HEK293 (cell line): ENCODE data around the gene CCDC117.

ENCODE experiments used
- CTCF ChIA-PET: fragments of 350-600 bp; formaldehyde crosslinking; extraction: SDS; loops from one replicate; lab custom pipeline; 2021; ENCODE audit warnings: antibody characterized with exemption; lab: Yijun Ruan, JAX
- POLR2A ChIA-PET: fragments of 300-600 bp; formaldehyde crosslinking; extraction: SDS; loops from one replicate; lab custom pipeline; 2020; ENCODE audit warnings: antibody characterized with exemption, inconsistent platforms; lab: Yijun Ruan, JAX
- H3K27ac ChIP-seq: fragments of 200-500 bp; sonication (Bioruptor generic); 2 replicates; pipeline ENCODE4 v1.5.1; 2014; ENCODE audit warnings: low read depth, low read length, control low read depth, inconsistent platforms; ENCODE audit errors: extremely low read depth
- H3K36me3 ChIP-seq, 2 experiments: fragments of 200-500 bp in 1 of 2; sonication (Bioruptor generic) in 1 of 2; 1 replicate in 1 of 2; 2 replicates in 1 of 2; pipeline ENCODE4 v1.5.1; 2014 to 2017; ENCODE audit warnings: inconsistent platforms in 2 of 2, low read length in 2 of 2; ENCODE audit not compliant: control insufficient read depth in 2 of 2, insufficient read depth in 1 of 2
- H3K4me1 ChIP-seq: fragments of 200-500 bp; sonication (Bioruptor generic); 2 replicates; pipeline ENCODE4 v1.5.1; 2014; ENCODE audit warnings: mild to moderate bottlenecking, low read length, inconsistent platforms; ENCODE audit not compliant: control insufficient read depth, insufficient read depth
- H3K4me3 ChIP-seq: 2 replicates; pipeline ENCODE4 v1.5.1; 2011; ENCODE audit warnings: low read depth, mild to moderate bottlenecking, control low read depth, low read length, moderate library complexity
- H3K9me3 ChIP-seq: fragments of 200-500 bp; sonication (Bioruptor generic); 2 replicates; pipeline ENCODE4 v1.5.1; 2014; ENCODE audit warnings: low read depth, low read length, inconsistent platforms; ENCODE audit not compliant: control insufficient read depth, insufficient read depth
- AEBP2 ChIP-seq: fragments of 450-650 bp; formaldehyde crosslinking; IDR thresholded peaks from 2 replicates; pipeline ENCODE4 v1.5.1; 2016; ENCODE audit warnings: missing biosample characterization, missing genetic modification characterization, borderline replicate concordance
- BCL11A ChIP-seq: fragments of 450-650 bp; formaldehyde crosslinking; IDR thresholded peaks from 2 replicates; pipeline ENCODE4 v1.5.1; 2016; ENCODE audit warnings: low read depth, missing biosample characterization, missing genetic modification characterization
- FEZF1 ChIP-seq: fragments of 450-650 bp; formaldehyde crosslinking; IDR thresholded peaks from 2 replicates; pipeline ENCODE4 v1.5.1; 2016; ENCODE audit warnings: missing biosample characterization, missing genetic modification characterization
- KLF16 ChIP-seq: fragments of 450-650 bp; formaldehyde crosslinking; IDR thresholded peaks from 2 replicates; pipeline ENCODE4 v1.5.1; 2017; ENCODE audit warnings: missing biosample characterization, missing genetic modification characterization
- PATZ1 ChIP-seq: fragments of 450-650 bp; formaldehyde crosslinking; IDR thresholded peaks from 2 replicates; pipeline ENCODE4 v1.5.1; 2016; ENCODE audit warnings: missing biosample characterization, missing genetic modification characterization
- PBX3 ChIP-seq: sonication (generic); formaldehyde crosslinking; IDR thresholded peaks from 2 replicates; pipeline ENCODE4 v1.8.1; 2022; ENCODE audit warnings: mild to moderate bottlenecking, moderate library complexity, missing genetic modification reagents
- SCRT2 ChIP-seq: fragments of 450-650 bp; formaldehyde crosslinking; IDR thresholded peaks from 2 replicates; pipeline ENCODE4 v1.5.1; 2016; ENCODE audit warnings: missing biosample characterization, missing genetic modification characterization
- SP7 ChIP-seq: fragments of 450-650 bp; formaldehyde crosslinking; IDR thresholded peaks from 2 replicates; pipeline ENCODE4 v1.5.1; 2016; ENCODE audit warnings: missing biosample characterization, missing genetic modification characterization
- TSHZ1 ChIP-seq: fragments of 450-650 bp; formaldehyde crosslinking; IDR thresholded peaks from 2 replicates; pipeline ENCODE4 v1.5.1; 2016; ENCODE audit warnings: missing biosample characterization, missing genetic modification characterization, borderline replicate concordance
- YY1 ChIP-seq: fragments of 450-650 bp; formaldehyde crosslinking; IDR thresholded peaks from 2 replicates; pipeline ENCODE4 v1.5.1; 2018; ENCODE audit warnings: missing biosample characterization, missing genetic modification characterization
- ZBTB48 ChIP-seq: fragments of 450-650 bp; formaldehyde crosslinking; IDR thresholded peaks from 2 replicates; pipeline ENCODE4 v1.5.1; 2016; ENCODE audit warnings: missing biosample characterization, missing genetic modification characterization
- ZNF112 ChIP-seq: fragments of 450-650 bp; formaldehyde crosslinking; IDR thresholded peaks from 2 replicates; pipeline ENCODE4 v1.5.0; 2017; ENCODE audit warnings: missing biosample characterization, missing genetic modification characterization
- ZNF404 ChIP-seq: fragments of 450-650 bp; formaldehyde crosslinking; IDR thresholded peaks from 2 replicates; pipeline ENCODE4 v1.5.1; 2017; ENCODE audit warnings: missing biosample characterization, missing genetic modification characterization
- ZNF416 ChIP-seq: fragments of 450-650 bp; formaldehyde crosslinking; IDR thresholded peaks from 2 replicates; pipeline ENCODE4 v1.5.1; 2016; ENCODE audit warnings: missing biosample characterization, missing genetic modification characterization
- ZNF48 ChIP-seq: fragments of 450-650 bp; formaldehyde crosslinking; IDR thresholded peaks from 2 replicates; pipeline ENCODE4 v1.5.1; 2016; ENCODE audit warnings: missing biosample characterization, missing genetic modification characterization
- ZNF513 ChIP-seq: fragments of 450-650 bp; IDR thresholded peaks from 2 replicates; pipeline ENCODE4 v1.5.1; 2018; ENCODE audit warnings: missing biosample characterization, missing genetic modification characterization
- ZNF610 ChIP-seq: fragments of 450-650 bp; formaldehyde crosslinking; IDR thresholded peaks from 2 replicates; pipeline ENCODE4 v1.5.1; 2016; ENCODE audit warnings: missing biosample characterization, missing genetic modification characterization, borderline replicate concordance
- ZNF645 ChIP-seq: fragments of 450-650 bp; formaldehyde crosslinking; IDR thresholded peaks from 2 replicates; pipeline ENCODE4; 2016; ENCODE audit warnings: missing biosample characterization, missing genetic modification characterization
- ZNF777 ChIP-seq: fragments of 450-650 bp; formaldehyde crosslinking; IDR thresholded peaks from 2 replicates; pipeline ENCODE4 v1.5.1; 2017; ENCODE audit warnings: missing biosample characterization, missing genetic modification characterization, borderline replicate concordance
- ZNF785 ChIP-seq: fragments of 450-650 bp; formaldehyde crosslinking; IDR thresholded peaks from 2 replicates; pipeline ENCODE4 v1.5.1; 2016; ENCODE audit warnings: missing biosample characterization, missing genetic modification characterization
- ZNF843 ChIP-seq: fragments of 450-650 bp; formaldehyde crosslinking; IDR thresholded peaks from 2 replicates; pipeline ENCODE4 v1.5.1; 2016; ENCODE audit warnings: missing biosample characterization, missing genetic modification characterization
- ZSCAN18 ChIP-seq: fragments of 450-650 bp; formaldehyde crosslinking; IDR thresholded peaks from 2 replicates; pipeline ENCODE4 v1.5.1; 2016; ENCODE audit warnings: missing biosample characterization, missing genetic modification characterization
- ZXDB ChIP-seq: fragments of 450-650 bp; formaldehyde crosslinking; IDR thresholded peaks from 2 replicates; pipeline ENCODE4 v1.5.1; 2016; ENCODE audit warnings: missing biosample characterization, missing genetic modification characterization

CCDC117 gene

GRCh38 chr22:28800308-28801041 lies 28.0 kb downstream of the CCDC117 start, which contains the start of gene XBP1:
Gene XBP1, minus strand, starts transcription at chr22:28800569.
- peak within 1 kb of the TSS; percentile 86 for H3K27ac ChIP-seq
- POLR2A ChIA-PET = interaction anchor here (0.5 to 3.1 kb wide), 28 partner anchors 8 to 881 kb away, joined by 3 to 25 read pairs (median 4); partner anchors contain the start of genes CCDC117 and PITPNB
- CTCF ChIA-PET = interaction anchor here (0.5 to 1.0 kb wide), 5 partner anchors 11 to 245 kb away, joined by 3 to 4 read pairs (median 3); no protein-coding TSS in a partner anchor
- TF ChIP-seq YY1 (tag by site-specific recombination) (no peak; the same call in 1 of the 2 replicates), SP7 (tag by site-specific recombination) (peak; percentile 47; the same call in 1 of the 2 replicates), FEZF1 (no peak), ZNF610 (tag by site-specific recombination) (no peak), KLF16 (tag by site-specific recombination) (no peak; the same call in 1 of the 2 replicates), ZNF777 (no peak), ZNF112 (no peak), AEBP2 (tag by site-specific recombination) (no peak), ZNF404 (tag by site-specific recombination) (no peak), ZNF48 (no peak), ZNF416 (tag by site-specific recombination) (no peak), ZNF785 (no peak), ZSCAN18 (tag by site-specific recombination) (no peak), BCL11A (peak; percentile 44; the same call in 1 of the 2 replicates), ZBTB48 (tag by site-specific recombination) (no peak; the same call in 1 of the 2 replicates), ZNF645 (no peak), PBX3 (CRISPR knock-in tag) (0 out of 2 replicates have a peak, but pooled peaks have one; percentile 35), TSHZ1 (tag by site-specific recombination) (no peak), SCRT2 (tag by site-specific recombination) (no peak), ZNF843 (tag by site-specific recombination) (no peak), ZNF513 (tag by site-specific recombination) (no peak), PATZ1 (peak; percentile 82), ZXDB (peak; percentile 50; the same call in 1 of the 2 replicates)

More at GRCh38 chr22:28800308-28801041, 28.0 kb downstream of the CCDC117 start, which contains the start of gene XBP1:
- peak within 1 kb of the TSS; percentile 86 for H3K4me3 ChIP-seq
- peaks cover 31 to 36% of the 10 kb centered on the region in 2 experiments for H3K36me3 ChIP-seq
- H3K4me1 ChIP-seq = no peaks in the 10 kb centered on the region
- H3K9me3 ChIP-seq = no peaks in the 10 kb centered on the region
